HEK293T (cell line): Measurements from ENCODE around the gene ING5.

Experiments used
- FOXK2 ChIP-seq: fragments of 450-650 bp; IDR thresholded peaks from 2 replicates; pipeline ENCODE4 v1.6.1; 2016; ENCODE audit warnings: mild to moderate bottlenecking
- SP1 ChIP-seq: fragments of 450-650 bp; IDR thresholded peaks from 2 replicates; pipeline ENCODE4 v1.6.1; 2017
- SUZ12 ChIP-seq: fragments of 450-650 bp; IDR thresholded peaks from 2 replicates; pipeline ENCODE4 v1.6.1; 2016; ENCODE audit warnings: mild to moderate bottlenecking
- TARDBP ChIP-seq: fragments of 450-650 bp; IDR thresholded peaks from 2 replicates; pipeline ENCODE4 v1.6.1; 2016

GRCh38 chr2:241720560-241720959 is 18.7 kb downstream of the ING5 start:
- TF ChIP-seq SUZ12 (no peak), SP1 (no peak), TARDBP (no peak), FOXK2 (no peak)
